Hepatocyte (in vitro differentiated cells): ENCODE measurements around the gene RASA1. TPM values are rescaled to one million over a fixed set of nuclear protein-coding genes. Genes with fewer than 3 reads are reported as not detected.
A peak's percentile ranks its signal among the peaks of the same experiment; 100 is the strongest.

ENCODE experiments used
- DNase-seq: peaks from one replicate; pipeline ENCODE4 v3.0.0-alpha.2; 2016; ENCODE audit warnings: low spot score
- H2AFZ ChIP-seq: fragments of 200-600 bp; sonication (generic); 2 replicates; pipeline ENCODE4 v1.6.0; 2016; ENCODE audit warnings: antibody characterized with exemption, mild to moderate bottlenecking
- H3K27ac ChIP-seq: fragments of 200-600 bp; sonication (generic); 2 replicates; pipeline ENCODE4 v1.5.1; 2016; ENCODE audit warnings: mild to moderate bottlenecking
- H3K27me3 ChIP-seq: fragments of 200-600 bp; sonication (generic); 2 replicates; pipeline ENCODE4 v1.6.1; 2016
- H3K36me3 ChIP-seq: fragments of 200-600 bp; sonication (generic); replicated peaks from 2 replicates; pipeline ENCODE4 v1.5.1; 2016; ENCODE audit warnings: low read depth; ENCODE audit not compliant: insufficient read depth
- H3K4me1 ChIP-seq: fragments of 200-600 bp; sonication (generic); 2 replicates; pipeline ENCODE4 v1.5.1; 2016; ENCODE audit warnings: mild to moderate bottlenecking, moderate library complexity; ENCODE audit not compliant: insufficient read depth
- H3K4me2 ChIP-seq: fragments of 200-600 bp; sonication (generic); 2 replicates; pipeline ENCODE4 v1.6.0; 2016
- H3K4me3 ChIP-seq: fragments of 200-600 bp; sonication (generic); 2 replicates; pipeline ENCODE4 v1.5.1; 2016; ENCODE audit warnings: mild to moderate bottlenecking
- H3K79me2 ChIP-seq: fragments of 200-600 bp; sonication (generic); 2 replicates; pipeline ENCODE4 v1.6.0; 2017; ENCODE audit warnings: mild to moderate bottlenecking
- H3K9me2 ChIP-seq: fragments of 200-600 bp; sonication (generic); replicated peaks from 2 replicates; pipeline ENCODE4 v1.6.0; 2017; ENCODE audit warnings: mild to moderate bottlenecking; ENCODE audit not compliant: insufficient read depth
- H3K9me3 ChIP-seq: fragments of 200-600 bp; sonication (generic); 2 replicates; pipeline ENCODE4 v1.5.1; 2016; ENCODE audit warnings: low read depth, mild to moderate bottlenecking
- H4K20me1 ChIP-seq: fragments of 200-600 bp; sonication (generic); 2 replicates; pipeline ENCODE4 v1.6.0; 2016; ENCODE audit warnings: mild to moderate bottlenecking; ENCODE audit not compliant: insufficient read depth, poor library complexity, severe bottlenecking
- CTCF ChIP-seq: fragments of 200-600 bp; sonication (generic); IDR thresholded peaks from 2 replicates; pipeline ENCODE4 v1.5.1; 2016; ENCODE audit warnings: antibody characterized with exemption, mild to moderate bottlenecking; ENCODE audit not compliant: poor library complexity
- EZH2 ChIP-seq: fragments of 200-600 bp; sonication (generic); IDR thresholded peaks from 2 replicates; pipeline ENCODE4 v1.6.1; 2016; ENCODE audit warnings: antibody characterized with exemption, mild to moderate bottlenecking, borderline replicate concordance
- EZH2phosphoT487 ChIP-seq: fragments of 200-600 bp; sonication (generic); IDR thresholded peaks from one replicate; pipeline ENCODE4 v1.6.1; 2018; ENCODE audit warnings: antibody characterized with exemption, mild to moderate bottlenecking, low read depth, moderate library complexity; ENCODE audit not compliant: unreplicated experiment, severe bottlenecking
- WGBS: methylation state at CpG from one replicate; pipeline ENCODE4 v1.1.6; 2016; ENCODE audit warnings: low lambda C conversion rate; ENCODE audit errors: missing lambda C conversion rate; 5-methylcytosine and 5-hydroxymethylcytosine counted together
- polyA plus RNA-seq: library from polyadenylated mRNA; unstranded; fragments of >200 nt; fragmentation: Nextera tagmentation; extraction: Ambion mirVana; gene quantifications from 2 replicates; pipeline ENCODE4 v1.2.1, GENCODE V29; 2016
- total RNA-seq: library from RNA; depleted of rRNA; stranded (reverse); fragments of >200 nt; gene quantifications from 2 replicates; pipeline ENCODE4 v1.2.3, GENCODE V29; 2014

Gene RASA1
- total and polyA plus RNA-seq, 2 experiments from 2014 or later: 13.7 to 33.5 TPM

DNA sequence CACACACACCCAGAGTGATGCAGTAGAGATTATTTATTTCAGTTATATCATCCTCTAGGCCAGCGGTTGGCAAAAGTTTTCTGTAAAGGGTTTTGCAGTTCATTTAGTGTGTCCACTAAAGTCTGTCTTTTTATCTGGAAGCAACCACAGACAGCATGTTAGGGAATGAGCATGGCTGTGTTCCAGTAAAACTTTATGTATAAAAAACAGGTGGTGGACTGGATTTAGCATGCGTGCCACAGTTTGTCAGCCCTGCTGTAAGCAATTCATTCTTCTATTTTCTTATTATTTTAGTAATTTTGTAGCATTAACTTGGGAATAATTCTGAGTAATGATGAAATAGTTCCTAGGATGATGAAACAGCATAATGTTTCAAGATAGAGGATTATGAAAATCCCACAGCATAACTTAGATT, 93.4 kb downstream of the RASA1 start:
- Histone ChIP-seq H4K20me1 (no peaks in the 10 kb centered on the region), H3K27me3 (no peaks in the 10 kb centered on the region), H3K79me2 (no peaks in the 10 kb centered on the region), H2AFZ (no peak overlapping the region), H3K4me2 (no peak overlapping the region), H3K27ac (peak overlapping the region; percentile 8), H3K9me3 (no peaks in the 10 kb centered on the region), H3K4me1 (no peaks in the 10 kb centered on the region), H3K36me3 (no peaks in the 10 kb centered on the region), H3K4me3 (no peak overlapping the region), H3K9me2 (no peaks in the 10 kb centered on the region)
- TF ChIP-seq CTCF (no peak), EZH2phosphoT487 (no peak), EZH2 (no peak)
- peak; percentile 4 for DNase-seq
- WGBS: 79% methylated on average over 2 of the region's 2 CpGs

DNA sequence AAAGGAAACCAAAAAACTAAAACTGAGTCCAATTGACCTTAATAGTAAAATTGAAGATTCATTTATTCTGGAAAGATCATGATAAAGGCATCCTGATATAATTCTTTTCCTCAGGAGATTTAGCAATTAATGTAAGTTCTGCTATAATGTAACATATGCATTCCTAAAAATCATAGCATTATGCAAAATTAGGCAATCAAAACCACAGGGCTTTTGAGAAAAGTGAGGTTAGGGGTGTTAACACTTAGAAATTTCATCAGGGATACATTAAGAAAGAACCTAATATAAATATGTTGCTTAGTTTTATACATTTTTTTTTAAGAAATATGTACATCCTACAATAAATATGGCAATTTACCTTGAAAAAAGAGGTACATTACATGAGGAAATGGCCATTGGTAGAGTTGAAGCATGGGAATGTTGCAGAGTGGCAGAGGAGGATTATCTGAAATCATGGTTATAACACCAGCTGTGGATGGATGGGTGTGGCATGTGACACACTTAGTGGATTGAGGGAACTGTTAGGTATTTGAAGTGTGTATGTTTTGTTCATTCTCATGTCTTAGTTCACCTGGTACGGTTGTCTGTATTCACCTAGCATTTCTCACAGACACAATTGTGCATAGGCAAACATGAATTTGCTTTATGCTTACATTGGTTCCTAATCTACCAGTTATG, 94.0 kb downstream of the RASA1 start:
- H3K4me3 ChIP-seq: no peak overlapping the region
- no peaks in the 10 kb centered on the region for H3K36me3 ChIP-seq
- H3K9me3 ChIP-seq: no peaks in the 10 kb centered on the region
- no peaks in the 10 kb centered on the region for H3K27me3 ChIP-seq
- no peak for DNase-seq
- no peak overlapping the region for H3K27ac ChIP-seq
- TF ChIP-seq EZH2 (no peak), CTCF (no peak), EZH2phosphoT487 (no peak)
- no peaks in the 10 kb centered on the region for H4K20me1 ChIP-seq
- no peaks in the 10 kb centered on the region for H3K4me1 ChIP-seq
- H3K9me2 ChIP-seq: no peaks in the 10 kb centered on the region
- H3K79me2 ChIP-seq: no peaks in the 10 kb centered on the region
- no peak overlapping the region for H2AFZ ChIP-seq
- H3K4me2 ChIP-seq: no peak overlapping the region
- 95% methylated on average over 1 of the region's 1 CpG for WGBS

- DNase-seq: no peak
- H2AFZ ChIP-seq: no peak overlapping the region
- H3K79me2 ChIP-seq: peaks cover 2% of the 10 kb centered on the region
- H3K9me3 ChIP-seq: no peaks in the 10 kb centered on the region
- H4K20me1 ChIP-seq: no peaks in the 10 kb centered on the region
- no peak overlapping the region for H3K27ac ChIP-seq
- 92% methylated on average over 2 of the region's 2 CpGs for WGBS
- H3K9me2 ChIP-seq: no peaks in the 10 kb centered on the region
- H3K27me3 ChIP-seq: no peaks in the 10 kb centered on the region
- no peak overlapping the region for H3K4me3 ChIP-seq
- no peak overlapping the region for H3K4me2 ChIP-seq
- H3K36me3 ChIP-seq: no peaks in the 10 kb centered on the region
- TF ChIP-seq EZH2 (no peak), EZH2phosphoT487 (no peak), CTCF (no peak)
- H3K4me1 ChIP-seq: no peaks in the 10 kb centered on the region
Measured at GRCh38 chr5:87367243-87367642, 99.6 kb downstream of the RASA1 start.
